ENCODE measurements around the gene PI4KA. TPM values are rescaled to one million over a fixed set of nuclear protein-coding genes. Genes with fewer than 3 reads are reported as not detected.

Gene PI4KA
- total RNA-seq, 1 donor from 2014 or later: 24.4 TPM

DNA sequence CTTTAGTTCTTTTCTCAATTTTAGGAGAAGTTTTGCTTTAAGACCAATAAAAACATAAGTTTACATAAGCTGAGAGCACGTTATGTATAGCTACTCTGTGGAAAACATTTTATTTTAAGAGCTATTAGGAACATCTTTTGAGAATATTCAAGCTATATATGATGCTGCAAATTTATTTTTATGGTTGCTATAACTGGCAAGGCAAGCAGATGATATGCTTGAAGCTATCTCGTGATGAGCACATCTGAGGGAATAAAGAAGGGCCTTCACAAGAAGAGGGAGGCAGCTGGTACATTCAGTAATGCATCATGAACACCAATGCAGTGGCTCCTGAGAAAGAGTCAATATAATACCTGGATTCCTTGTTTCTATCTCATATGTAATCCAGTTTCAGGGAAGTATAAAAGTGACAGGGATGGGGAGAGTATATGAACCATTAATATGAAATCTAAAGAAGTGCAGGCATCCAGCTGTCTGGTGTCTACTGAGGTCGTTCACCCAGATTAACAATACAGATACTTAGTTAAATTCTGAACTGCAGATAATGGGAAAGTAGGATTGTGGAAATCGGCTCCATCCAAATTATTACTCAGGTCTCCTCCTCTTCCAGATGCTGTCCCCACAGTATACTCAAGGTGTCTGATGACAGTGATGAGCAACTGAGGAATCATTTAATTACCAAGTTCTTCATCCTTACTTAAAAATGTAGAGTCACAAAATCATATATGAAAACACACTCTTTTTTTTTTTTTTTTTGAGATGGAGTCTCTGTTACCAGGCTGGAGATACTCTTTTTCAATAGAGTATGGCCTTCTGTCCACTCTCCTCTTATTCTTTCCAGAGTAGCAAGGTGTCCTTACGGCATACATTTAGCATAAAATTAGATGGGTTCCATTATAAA lies 185.1 kb downstream of the PI4KA start:
- Histone ChIP-seq H3K79me2 (ENCODE audit: low read depth) (no peaks in the 10 kb centered on the region), H3K4me3 (no peak overlapping the region), H4K20me1 (ENCODE audit: low read depth) (no peaks in the 10 kb centered on the region), H3K4me2 (no peak overlapping the region), H3K9me3 (ENCODE audit: low read depth) (no peaks in the 10 kb centered on the region), H3K4me1 (no peaks in the 10 kb centered on the region), H3F3A (ENCODE audit: low read depth) (no peaks in the 10 kb centered on the region), H3K9ac (no peak overlapping the region), H3K27me3 (no peaks in the 10 kb centered on the region), H3K36me3 (no peaks in the 10 kb centered on the region), H3K27ac (no peak overlapping the region), H2AFZ (replicated peaks) (no peak overlapping the region)
- H3K4me3 Mint-ChIP-seq: no peak overlapping the region
- H3K36me3 Mint-ChIP-seq: no peaks in the 10 kb centered on the region
- peaks cover 2% of the 10 kb centered on the region for H3K9me3 Mint-ChIP-seq
- no peak overlapping the region for H3K27ac Mint-ChIP-seq
- H3K27me3 Mint-ChIP-seq (ENCODE audit: insufficient read depth, low read depth): peaks cover 2% of the 10 kb centered on the region
- H3K4me1 Mint-ChIP-seq: no peaks in the 10 kb centered on the region
- no peak for DNase-seq (ENCODE audit: low spot score)
- TF ChIP-seq EZH2 (IDR thresholded peaks at IDR 0.05) (no peak), EZH2phosphoT487 (IDR thresholded peaks at IDR 0.05) (no peak)
- TF ChIP-seq, protein P1, sequence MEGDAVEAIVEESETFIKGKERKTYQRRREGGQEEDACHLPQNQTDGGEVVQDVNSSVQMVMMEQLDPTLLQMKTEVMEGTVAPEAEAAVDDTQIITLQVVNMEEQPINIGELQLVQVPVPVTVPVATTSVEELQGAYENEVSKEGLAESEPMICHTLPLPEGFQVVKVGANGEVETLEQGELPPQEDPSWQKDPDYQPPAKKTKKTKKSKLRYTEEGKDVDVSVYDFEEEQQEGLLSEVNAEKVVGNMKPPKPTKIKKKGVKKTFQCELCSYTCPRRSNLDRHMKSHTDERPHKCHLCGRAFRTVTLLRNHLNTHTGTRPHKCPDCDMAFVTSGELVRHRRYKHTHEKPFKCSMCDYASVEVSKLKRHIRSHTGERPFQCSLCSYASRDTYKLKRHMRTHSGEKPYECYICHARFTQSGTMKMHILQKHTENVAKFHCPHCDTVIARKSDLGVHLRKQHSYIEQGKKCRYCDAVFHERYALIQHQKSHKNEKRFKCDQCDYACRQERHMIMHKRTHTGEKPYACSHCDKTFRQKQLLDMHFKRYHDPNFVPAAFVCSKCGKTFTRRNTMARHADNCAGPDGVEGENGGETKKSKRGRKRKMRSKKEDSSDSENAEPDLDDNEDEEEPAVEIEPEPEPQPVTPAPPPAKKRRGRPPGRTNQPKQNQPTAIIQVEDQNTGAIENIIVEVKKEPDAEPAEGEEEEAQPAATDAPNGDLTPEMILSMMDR (IDR thresholded peaks at IDR 0.05): no peak

DNA sequence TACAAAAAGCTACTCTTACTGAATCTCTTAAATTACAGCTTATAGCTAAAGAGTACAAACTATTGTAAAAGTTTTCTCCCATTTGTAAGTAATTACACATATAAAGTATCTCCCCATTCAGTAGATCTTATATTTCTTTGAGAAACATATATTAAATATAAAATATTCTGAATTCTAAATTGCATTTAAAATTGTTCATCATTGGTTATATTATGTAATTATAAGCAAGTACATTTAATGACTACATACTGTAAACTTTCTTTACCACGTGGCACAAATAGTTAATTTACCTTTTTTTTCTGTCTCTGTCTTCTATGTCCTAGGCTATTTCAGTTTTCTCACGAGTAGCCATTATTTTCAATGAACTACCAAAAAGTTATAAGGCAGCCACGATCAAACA lies 185.9 kb downstream of the PI4KA start:
- Histone ChIP-seq H2AFZ (replicated peaks) (no peak overlapping the region), H4K20me1 (ENCODE audit: low read depth) (no peaks in the 10 kb centered on the region), H3K4me3 (no peak overlapping the region), H3K27me3 (no peaks in the 10 kb centered on the region), H3K79me2 (ENCODE audit: low read depth) (no peaks in the 10 kb centered on the region), H3K9me3 (ENCODE audit: low read depth) (no peaks in the 10 kb centered on the region), H3F3A (ENCODE audit: low read depth) (no peaks in the 10 kb centered on the region), H3K9ac (no peak overlapping the region), H3K4me1 (no peaks in the 10 kb centered on the region), H3K27ac (no peak overlapping the region), H3K36me3 (no peaks in the 10 kb centered on the region), H3K4me2 (no peak overlapping the region)
- DNase-seq (ENCODE audit: low spot score): no peak
- TF ChIP-seq, protein P1 (IDR thresholded peaks at IDR 0.05): no peak
- TF ChIP-seq EZH2 (IDR thresholded peaks at IDR 0.05) (no peak), EZH2phosphoT487 (IDR thresholded peaks at IDR 0.05) (no peak)
- Mint-ChIP-seq H3K4me1 (no peaks in the 10 kb centered on the region), H3K36me3 (no peaks in the 10 kb centered on the region), H3K4me3 (no peak overlapping the region), H3K27me3 (ENCODE audit: insufficient read depth, low read depth) (peaks cover 2% of the 10 kb centered on the region), H3K27ac (no peak overlapping the region), H3K9me3 (no peaks in the 10 kb centered on the region)

DNA sequence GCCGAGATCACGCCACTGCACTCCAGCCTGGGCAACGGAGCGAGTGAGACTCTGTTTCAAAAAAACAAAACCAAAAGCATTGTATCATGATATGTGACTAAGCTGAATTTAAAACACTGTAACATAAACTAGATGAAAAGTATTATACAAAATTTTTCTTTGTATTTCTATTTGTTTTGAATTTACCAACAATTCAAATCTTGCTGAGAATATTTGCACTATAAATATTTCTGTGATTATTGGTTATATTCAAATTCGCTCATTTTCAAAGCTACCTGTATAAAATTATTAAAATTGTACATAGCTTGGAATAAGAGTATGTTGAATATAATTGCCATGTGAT lies 186.6 kb downstream of the PI4KA start:
- no peaks in the 10 kb centered on the region for H3K4me1 ChIP-seq
- no peaks in the 10 kb centered on the region for H3K79me2 ChIP-seq (ENCODE audit: low read depth)
- TF ChIP-seq, protein P1 (IDR thresholded peaks at IDR 0.05): no peak
- TF ChIP-seq EZH2phosphoT487 (IDR thresholded peaks at IDR 0.05) (no peak), EZH2 (IDR thresholded peaks at IDR 0.05) (no peak)
- no peaks in the 10 kb centered on the region for H4K20me1 ChIP-seq (ENCODE audit: low read depth)
- H3K9ac ChIP-seq: no peak overlapping the region
- Mint-ChIP-seq H3K9me3 (no peaks in the 10 kb centered on the region), H3K27me3 (ENCODE audit: insufficient read depth, low read depth) (peaks cover 2% of the 10 kb centered on the region), H3K27ac (no peak overlapping the region), H3K4me3 (no peak overlapping the region), H3K4me1 (no peaks in the 10 kb centered on the region), H3K36me3 (no peaks in the 10 kb centered on the region)
- no peaks in the 10 kb centered on the region for H3K9me3 ChIP-seq (ENCODE audit: low read depth)
- no peak overlapping the region for H3K4me2 ChIP-seq
- no peak for DNase-seq (ENCODE audit: low spot score)
- H3K27me3 ChIP-seq: no peaks in the 10 kb centered on the region
- no peak overlapping the region for H3K4me3 ChIP-seq
- H3F3A ChIP-seq (ENCODE audit: low read depth): no peaks in the 10 kb centered on the region
- no peaks in the 10 kb centered on the region for H3K36me3 ChIP-seq
- H3K27ac ChIP-seq: no peak overlapping the region
- H2AFZ ChIP-seq (replicated peaks): no peak overlapping the region

Measured in neural progenitor cell (in vitro differentiated cells).